Activated T-cell treated with anti-CD3 and anti-CD28 coated beads, Interleukin-2, amount 50 U/mL, for 24 hours (primary cell): Measurements from ENCODE around the gene PTAR1.
A peak's percentile ranks its signal among the peaks of the same experiment; 100 is the strongest.

ENCODE experiments used
- DNase-seq: peaks from one replicate; pipeline ENCODE4 v3.0.0-alpha.2; 2020
- H3K27ac Mint-ChIP-seq: 2 replicates; pipeline ENCODE4 v1.8.0; 2020; ENCODE audit warnings: mild to moderate bottlenecking, mixed read lengths
- H3K27me3 Mint-ChIP-seq: 2 replicates; pipeline ENCODE4 v1.8.0; 2020; ENCODE audit warnings: mixed read lengths
- H3K36me3 Mint-ChIP-seq: 2 replicates; pipeline ENCODE4 v1.8.0; 2020; ENCODE audit warnings: low read depth, mixed read lengths
- H3K4me1 Mint-ChIP-seq: 2 replicates; pipeline ENCODE4 v1.8.0; 2020; ENCODE audit warnings: low read depth, mixed read lengths
- H3K4me3 Mint-ChIP-seq: 2 replicates; pipeline ENCODE4 v1.8.0; 2020; ENCODE audit warnings: mild to moderate bottlenecking, moderate library complexity, mixed read lengths
- H3K9me3 Mint-ChIP-seq: 2 replicates; pipeline ENCODE4 v1.8.0; 2020; ENCODE audit warnings: mixed read lengths

PTAR1 gene

GRCh38 chr9:69674112-69674685 lies 85.6 kb downstream of the PTAR1 start:
- Mint-ChIP-seq H3K4me3 (no peak overlapping the region), H3K27ac (no peak overlapping the region), H3K9me3 (no peaks in the 10 kb centered on the region), H3K36me3 (no peaks in the 10 kb centered on the region), H3K27me3 (peaks cover 41% of the 10 kb centered on the region), H3K4me1 (peaks cover 17% of the 10 kb centered on the region)
- no peak for DNase-seq

- Mint-ChIP-seq H3K4me3 (peak overlapping the region; percentile 75), H3K27ac (no peak overlapping the region), H3K4me1 (peaks cover 17% of the 10 kb centered on the region), H3K27me3 (peaks cover 41% of the 10 kb centered on the region), H3K36me3 (no peaks in the 10 kb centered on the region), H3K9me3 (no peaks in the 10 kb centered on the region)
- no peak for DNase-seq
Measured at GRCh38 chr9:69673311-69673640, 86.5 kb downstream of the PTAR1 start.

- Mint-ChIP-seq H3K9me3 (no peaks in the 10 kb centered on the region), H3K4me1 (peaks cover 17% of the 10 kb centered on the region), H3K36me3 (no peaks in the 10 kb centered on the region), H3K27ac (no peak overlapping the region), H3K4me3 (peak overlapping the region; percentile 75), H3K27me3 (peaks cover 41% of the 10 kb centered on the region)
- DNase-seq = peak; percentile 82
Measured at GRCh38 chr9:69672596-69673310, 87.1 kb downstream of the PTAR1 start.

- Mint-ChIP-seq H3K27me3 (peaks cover 39% of the 10 kb centered on the region), H3K4me3 (peak within 1 kb of the TSS; percentile 75), H3K36me3 (no peaks in the 10 kb centered on the region), H3K27ac (no peak within 1 kb of the TSS), H3K9me3 (no peaks in the 10 kb centered on the region), H3K4me1 (peaks cover 17% of the 10 kb centered on the region)
- peak; percentile 64 for DNase-seq
Measured at GRCh38 chr9:69671879-69672595, 87.8 kb downstream of the PTAR1 start, which contains the start of gene APBA1. APBA1 (minus strand) TSS chr9:69672371.

GRCh38 chr9:69671311-69671878 lies 88.4 kb downstream of the PTAR1 start:
- Mint-ChIP-seq H3K27me3 (peaks cover 33% of the 10 kb centered on the region), H3K27ac (no peak overlapping the region), H3K4me1 (peaks cover 17% of the 10 kb centered on the region), H3K36me3 (no peaks in the 10 kb centered on the region), H3K4me3 (peak overlapping the region; percentile 66), H3K9me3 (no peaks in the 10 kb centered on the region)
- no peak for DNase-seq

- Mint-ChIP-seq H3K36me3 (no peaks in the 10 kb centered on the region), H3K4me3 (no peak overlapping the region), H3K27ac (no peak overlapping the region), H3K27me3 (peaks cover 28% of the 10 kb centered on the region), H3K9me3 (no peaks in the 10 kb centered on the region), H3K4me1 (peaks cover 3% of the 10 kb centered on the region)
- DNase-seq = no peak
Measured at GRCh38 chr9:69667306-69667705, 92.5 kb downstream of the PTAR1 start.

GRCh38 chr9:69660304-69660703 lies 99.5 kb downstream of the PTAR1 start:
- Mint-ChIP-seq H3K4me1 (no peaks in the 10 kb centered on the region), H3K9me3 (no peaks in the 10 kb centered on the region), H3K27ac (no peak overlapping the region), H3K27me3 (peaks cover 11% of the 10 kb centered on the region), H3K4me3 (no peak overlapping the region), H3K36me3 (no peaks in the 10 kb centered on the region)
- no peak for DNase-seq
